ENCODE data around the gene PTN.

GRCh38 chr7:137266764-137267163 is 76.8 kb downstream of the PTN start:
- TF ChIP-seq EZH2phosphoT487 (IDR thresholded peaks at IDR 0.05; ENCODE audit: low read length) (no peak), CTCF (IDR thresholded peaks at IDR 0.05; ENCODE audit: low read length) (no peak)
